HepG2 (cell line): Measurements from ENCODE around the gene TOP1. TPM values are rescaled to one million over a fixed set of nuclear protein-coding genes. Genes with fewer than 3 reads are reported as not detected.
A peak's percentile ranks its signal among the peaks of the same experiment; 100 is the strongest.

Experiments used
- ATAC-seq: fragments of 200-7000 bp; cut with Tn5 transposase; 3 replicates; pipeline ENCODE4 v1.9.1; 2020; ENCODE audit warnings: mild to moderate bottlenecking, moderate library complexity
- BruUV-seq: library from RNA; stranded (reverse); fragments of 400-500 nt; replicated peaks from 2 replicates; lab custom pipeline; 2021; lab: Mats Ljungman, UMichigan
- CTCF ChIA-PET: fragments of 300-600 bp; formaldehyde crosslinking; extraction: SDS; loops from one replicate; lab custom pipeline; 2021; ENCODE audit warnings: low total read pairs, inconsistent platforms, low intra/inter-chr PET ratio; lab: Yijun Ruan, JAX
- POLR2A ChIA-PET: fragments of 350-600 bp; sonication (Branson Sonifier 250); formaldehyde crosslinking; loops from one replicate; lab custom pipeline; 2020; ENCODE audit warnings: antibody characterized with exemption, inconsistent platforms; lab: Yijun Ruan, JAX
- DNase-seq: peaks from one replicate; pipeline ENCODE4 v3.0.0-alpha.2; 2015; ENCODE audit warnings: low spot score
- FAIRE-seq: peaks from 3 replicates; lab custom pipeline; 2011; peaks lifted over from hg19 to GRCh38; lab: Jason Lieb, UNC
- H2AFZ ChIP-seq: one replicate; pipeline ENCODE4 v1.6.1; 2011; ENCODE audit warnings: low read length, inconsistent platforms
- H3K27ac ChIP-seq: fragments of 300-600 bp; 3 replicates; pipeline ENCODE4 v1.8.0; 2011; ENCODE audit warnings: mixed run types, mild to moderate bottlenecking, mixed read lengths, low read length, inconsistent platforms; ENCODE audit not compliant: insufficient read depth; ENCODE audit errors: extremely low read length
- H3K27me3 ChIP-seq, 2 experiments: fragments of 200-600 bp in 1 of 2; 2 replicates in 1 of 2; 3 replicates in 1 of 2; pipeline versions ENCODE4 v1.6.0 to v1.8.0; 2011; ENCODE audit warnings: low read length in 2 of 2, mild to moderate bottlenecking in 2 of 2, moderate library complexity in 2 of 2, inconsistent platforms in 1 of 2; ENCODE audit not compliant: insufficient read depth in 2 of 2, control insufficient read depth in 1 of 2
- H3K36me3 ChIP-seq, 2 experiments: fragments of 200-600 bp in 1 of 2; replicated peaks in 1 of 2; 2 replicates in 1 of 2; 3 replicates in 1 of 2; pipeline versions ENCODE4 v1.5.1 to v1.8.0; 2011; ENCODE audit warnings: low read length in 2 of 2, inconsistent platforms in 1 of 2; ENCODE audit not compliant: insufficient read depth in 2 of 2, control insufficient read depth in 1 of 2
- H3K4me1 ChIP-seq: 2 replicates; pipeline ENCODE4 v1.5.1; 2012; ENCODE audit warnings: low read length, inconsistent platforms; ENCODE audit not compliant: insufficient read depth
- H3K4me2 ChIP-seq: 2 replicates; pipeline ENCODE4 v1.6.0; 2011; ENCODE audit warnings: low read depth, low read length, inconsistent platforms
- H3K4me3 ChIP-seq, 3 experiments: fragments of 200-600 bp in 1 of 3; sonication (generic), shearing (Covaris generic) in 1 of 3; replicated peaks in 1 of 3; 2 replicates each; pipeline ENCODE4 v1.5.1; 2011 to 2016; ENCODE audit warnings: low read length in 3 of 3, inconsistent platforms in 2 of 3, low read depth in 2 of 3, mild to moderate bottlenecking in 2 of 3, control low read depth in 1 of 3, mixed read lengths in 1 of 3; ENCODE audit not compliant: insufficient read depth in 1 of 3
- H3K79me2 ChIP-seq: one replicate; pipeline ENCODE4 v1.6.1; 2011; ENCODE audit warnings: low read length, inconsistent platforms; ENCODE audit not compliant: insufficient read depth
- H3K9ac ChIP-seq: 2 replicates; pipeline ENCODE4 v1.6.0; 2011; ENCODE audit warnings: mild to moderate bottlenecking, low read depth, low read length, inconsistent platforms; ENCODE audit not compliant: insufficient read depth
- H3K9me3 ChIP-seq: 2 replicates; pipeline ENCODE4 v1.5.1; 2012; ENCODE audit warnings: mild to moderate bottlenecking, low read length
- H4K20me1 ChIP-seq: 2 replicates; pipeline ENCODE4 v1.6.0; 2011; ENCODE audit warnings: inconsistent platforms, mild to moderate bottlenecking, low read length, moderate library complexity; ENCODE audit not compliant: insufficient read depth
- AHR ChIP-seq: IDR thresholded peaks from 2 replicates; pipeline ENCODE4 v1.6.1; 2018; ENCODE audit warnings: missing genetic modification reagents, missing compliant biosample characterization
- MEIS2 ChIP-seq: sonication (generic); formaldehyde crosslinking; IDR thresholded peaks from 2 replicates; pipeline ENCODE4 v1.9.0; 2021; ENCODE audit warnings: mild to moderate bottlenecking, missing genetic modification reagents
- RBM22 ChIP-seq: fragments of 200-400 bp; formaldehyde crosslinking; optimal IDR thresholded peaks from 2 replicates; pipeline ENCODE3; 2017; ENCODE audit warnings: mild to moderate bottlenecking, low read length, moderate library complexity
- RFX3 ChIP-seq: IDR thresholded peaks from 2 replicates; pipeline ENCODE4 v1.6.1; 2016; ENCODE audit warnings: missing biosample characterization, missing genetic modification reagents
- RXRA ChIP-seq: sonication (generic); formaldehyde crosslinking; IDR thresholded peaks from 2 replicates; pipeline ENCODE4 v1.5.1; 2020; ENCODE audit warnings: missing genetic modification reagents
- ZNF44 ChIP-seq: sonication (generic); formaldehyde crosslinking; IDR thresholded peaks from 2 replicates; pipeline ENCODE4 v1.5.1; 2020; ENCODE audit warnings: mild to moderate bottlenecking, missing genetic modification reagents
- ZNF552 ChIP-seq: sonication (generic); formaldehyde crosslinking; IDR thresholded peaks from 2 replicates; pipeline ENCODE4 v1.9.0; 2022; ENCODE audit warnings: missing genetic modification reagents, mild to moderate bottlenecking, borderline replicate concordance
- ZNF841 ChIP-seq: sonication (generic); formaldehyde crosslinking; IDR thresholded peaks from 2 replicates; pipeline ENCODE4 v1.8.1; 2023; ENCODE audit warnings: missing genetic modification reagents, borderline replicate concordance
- WGBS: methylation state at CpG from one replicate; pipeline ENCODE4 v1.1.6; 2017; ENCODE audit warnings: low lambda C conversion rate; 5-methylcytosine and 5-hydroxymethylcytosine counted together
- in situ Hi-C: cut with HindIII; loops from 2 replicates; pipeline ENCODE4 v1.10.0; 2017; ENCODE audit warnings: low pct_unique_long_range_greater_than_20kb; ENCODE audit not compliant: extremely low pct_ligation_motif_present
- intact Hi-C: fragments of 100-400 bp; cut with micrococcal nuclease; formaldehyde crosslinking; loops from one replicate; pipeline ENCODE4 v1.10.0; 2022; ENCODE audit not compliant: unreplicated experiment
- polyA plus RNA-seq, 8 experiments: library from polyadenylated mRNA; depleted of rRNA in 3 of 8; stranded (reverse) in 7 of 8; unstranded in 1 of 8; fragments of >200 nt; fragmentation: Illumina TruSeq in 4 of 8; extraction: Trizol in 4 of 8; gene quantifications; 2 replicates each; pipeline versions ENCODE4 v1.2.1 to v1.2.3, GENCODE V29; 2011 to 2016; ENCODE audit warnings: low read depth in 4 of 8, missing spikeins in 1 of 8, mixed read lengths in 1 of 8; ENCODE audit not compliant: insufficient read depth in 1 of 8
- total RNA-seq, 5 experiments: library from RNA; depleted of rRNA; stranded (reverse); fragments of >200 nt; fragmentation: Illumina TruSeq; extraction: Trizol; gene quantifications; 2 replicates each; pipeline ENCODE4 v1.2.3, GENCODE V29; 2016; ENCODE audit warnings: low read depth in 1 of 5
- TF ChIP-seq, protein P1 (sequence below): sonication (generic); formaldehyde crosslinking; IDR thresholded peaks from 2 replicates; pipeline ENCODE4 v1.5.0; 2020; ENCODE audit warnings: missing genetic modification reagents
- TF ChIP-seq, protein P2 (sequence below): IDR thresholded peaks from 2 replicates; pipeline ENCODE4 v1.6.1; 2016; ENCODE audit warnings: missing genetic modification reagents, missing compliant biosample characterization
- TF ChIP-seq, protein P3 (sequence below): sonication (generic); formaldehyde crosslinking; IDR thresholded peaks from 2 replicates; pipeline ENCODE4 v1.8.0; 2022; ENCODE audit warnings: missing genetic modification reagents, mild to moderate bottlenecking, moderate library complexity, borderline replicate concordance
- TF ChIP-seq, protein P4 (sequence below): sonication (generic); formaldehyde crosslinking; IDR thresholded peaks from 2 replicates; pipeline ENCODE4 v1.5.1; 2020; ENCODE audit warnings: mild to moderate bottlenecking, missing genetic modification reagents, borderline replicate concordance

The TOP1 gene
- total and polyA plus RNA-seq, 2 of the 13 experiments (the other 11 are each of a cell fraction or from before 2014, with no cell fraction given) = 10.2 to 19.4 TPM

DNA sequence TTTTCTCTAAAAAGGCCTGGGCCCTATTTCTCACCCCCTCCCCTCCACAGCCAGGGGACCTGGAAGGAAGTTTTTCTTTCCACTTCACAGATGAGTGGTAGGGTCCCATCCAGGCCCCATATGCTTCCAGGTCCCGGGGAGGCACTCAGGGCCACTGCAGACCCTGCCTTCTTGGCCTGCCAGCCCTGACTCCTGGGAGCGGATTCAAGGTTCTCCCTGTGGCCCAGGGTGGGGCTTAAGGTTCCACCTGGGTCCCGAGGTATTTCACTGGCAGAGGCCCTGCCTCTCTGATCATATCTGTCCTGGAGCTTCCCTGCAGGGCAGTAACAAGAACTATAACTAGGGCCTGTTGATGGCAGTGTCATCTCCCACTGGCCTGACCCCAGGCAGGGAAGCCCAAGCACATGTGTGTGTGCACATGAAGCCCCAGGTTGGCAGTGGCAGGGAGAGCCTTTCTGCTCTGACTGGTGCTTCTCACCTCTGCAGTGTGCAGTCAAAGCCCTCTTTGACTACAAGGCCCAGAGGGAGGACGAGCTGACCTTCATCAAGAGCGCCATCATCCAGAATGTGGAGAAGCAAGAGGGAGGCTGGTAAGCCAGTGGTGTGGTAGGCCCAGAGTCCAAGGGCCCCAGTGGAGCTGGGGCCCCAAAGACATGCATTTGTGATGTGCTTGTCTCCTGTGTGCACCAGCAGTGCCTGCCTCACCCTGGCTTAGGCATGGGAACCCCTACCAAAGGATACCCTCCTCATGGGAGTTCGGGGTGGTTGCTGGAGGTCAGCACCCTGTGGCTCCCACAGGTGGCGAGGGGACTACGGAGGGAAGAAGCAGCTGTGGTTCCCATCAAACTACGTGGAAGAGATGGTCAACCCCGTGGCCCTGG lies 139.9 kb downstream of the TOP1 start:
- in situ Hi-C loops (no loop called here), intact Hi-C loops (no loop called here)
- ATAC-seq = no peak
- Histone ChIP-seq H3K9ac (no peak overlapping the region), H2AFZ (no peak overlapping the region), H3K27me3 (no peaks in the 10 kb centered on the region), H3K27ac (no peak overlapping the region), H3K4me2 (no peak overlapping the region), H3K9me3 (no peaks in the 10 kb centered on the region), H3K4me1 (no peaks in the 10 kb centered on the region), H3K4me3 (no peak overlapping the region), H3K36me3 (peaks cover 79 to 94% of the 10 kb centered on the region in 2 experiments), H3K79me2 (no peaks in the 10 kb centered on the region), H4K20me1 (peaks cover 9% of the 10 kb centered on the region; the same call in 1 of the 2 replicates)
- ChIA-PET CTCF (no interaction called here), POLR2A (no interaction called here)
- no peak for FAIRE-seq
- BruUV-seq = no TSS peak
- WGBS = 97% methylated on average over 9 of the region's 10 CpGs
- no peak for DNase-seq
- TF ChIP-seq, protein P1, sequence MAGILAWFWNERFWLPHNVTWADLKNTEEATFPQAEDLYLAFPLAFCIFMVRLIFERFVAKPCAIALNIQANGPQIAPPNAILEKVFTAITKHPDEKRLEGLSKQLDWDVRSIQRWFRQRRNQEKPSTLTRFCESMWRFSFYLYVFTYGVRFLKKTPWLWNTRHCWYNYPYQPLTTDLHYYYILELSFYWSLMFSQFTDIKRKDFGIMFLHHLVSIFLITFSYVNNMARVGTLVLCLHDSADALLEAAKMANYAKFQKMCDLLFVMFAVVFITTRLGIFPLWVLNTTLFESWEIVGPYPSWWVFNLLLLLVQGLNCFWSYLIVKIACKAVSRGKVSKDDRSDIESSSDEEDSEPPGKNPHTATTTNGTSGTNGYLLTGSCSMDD (CRISPR knock-in tag) = no peak
- TF ChIP-seq, protein P2, sequence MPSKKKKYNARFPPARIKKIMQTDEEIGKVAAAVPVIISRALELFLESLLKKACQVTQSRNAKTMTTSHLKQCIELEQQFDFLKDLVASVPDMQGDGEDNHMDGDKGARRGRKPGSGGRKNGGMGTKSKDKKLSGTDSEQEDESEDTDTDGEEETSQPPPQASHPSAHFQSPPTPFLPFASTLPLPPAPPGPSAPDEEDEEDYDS (CRISPR knock-in tag) = no peak
- TF ChIP-seq MEIS2 (CRISPR knock-in tag) (no peak), RFX3 (CRISPR knock-in tag) (no peak), RXRA (CRISPR knock-in tag) (peak; percentile 2; the same call in 1 of the 2 replicates), ZNF552 (CRISPR knock-in tag) (no peak), ZNF44 (no peak), ZNF841 (CRISPR knock-in tag) (no peak), RBM22 (peak; percentile 51), AHR (no peak)
- TF ChIP-seq, protein P3, sequence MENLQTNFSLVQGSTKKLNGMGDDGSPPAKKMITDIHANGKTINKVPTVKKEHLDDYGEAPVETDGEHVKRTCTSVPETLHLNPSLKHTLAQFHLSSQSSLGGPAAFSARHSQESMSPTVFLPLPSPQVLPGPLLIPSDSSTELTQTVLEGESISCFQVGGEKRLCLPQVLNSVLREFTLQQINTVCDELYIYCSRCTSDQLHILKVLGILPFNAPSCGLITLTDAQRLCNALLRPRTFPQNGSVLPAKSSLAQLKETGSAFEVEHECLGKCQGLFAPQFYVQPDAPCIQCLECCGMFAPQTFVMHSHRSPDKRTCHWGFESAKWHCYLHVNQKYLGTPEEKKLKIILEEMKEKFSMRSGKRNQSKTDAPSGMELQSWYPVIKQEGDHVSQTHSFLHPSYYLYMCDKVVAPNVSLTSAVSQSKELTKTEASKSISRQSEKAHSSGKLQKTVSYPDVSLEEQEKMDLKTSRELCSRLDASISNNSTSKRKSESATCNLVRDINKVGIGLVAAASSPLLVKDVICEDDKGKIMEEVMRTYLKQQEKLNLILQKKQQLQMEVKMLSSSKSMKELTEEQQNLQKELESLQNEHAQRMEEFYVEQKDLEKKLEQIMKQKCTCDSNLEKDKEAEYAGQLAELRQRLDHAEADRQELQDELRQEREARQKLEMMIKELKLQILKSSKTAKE = no peak
- TF ChIP-seq, protein P4, sequence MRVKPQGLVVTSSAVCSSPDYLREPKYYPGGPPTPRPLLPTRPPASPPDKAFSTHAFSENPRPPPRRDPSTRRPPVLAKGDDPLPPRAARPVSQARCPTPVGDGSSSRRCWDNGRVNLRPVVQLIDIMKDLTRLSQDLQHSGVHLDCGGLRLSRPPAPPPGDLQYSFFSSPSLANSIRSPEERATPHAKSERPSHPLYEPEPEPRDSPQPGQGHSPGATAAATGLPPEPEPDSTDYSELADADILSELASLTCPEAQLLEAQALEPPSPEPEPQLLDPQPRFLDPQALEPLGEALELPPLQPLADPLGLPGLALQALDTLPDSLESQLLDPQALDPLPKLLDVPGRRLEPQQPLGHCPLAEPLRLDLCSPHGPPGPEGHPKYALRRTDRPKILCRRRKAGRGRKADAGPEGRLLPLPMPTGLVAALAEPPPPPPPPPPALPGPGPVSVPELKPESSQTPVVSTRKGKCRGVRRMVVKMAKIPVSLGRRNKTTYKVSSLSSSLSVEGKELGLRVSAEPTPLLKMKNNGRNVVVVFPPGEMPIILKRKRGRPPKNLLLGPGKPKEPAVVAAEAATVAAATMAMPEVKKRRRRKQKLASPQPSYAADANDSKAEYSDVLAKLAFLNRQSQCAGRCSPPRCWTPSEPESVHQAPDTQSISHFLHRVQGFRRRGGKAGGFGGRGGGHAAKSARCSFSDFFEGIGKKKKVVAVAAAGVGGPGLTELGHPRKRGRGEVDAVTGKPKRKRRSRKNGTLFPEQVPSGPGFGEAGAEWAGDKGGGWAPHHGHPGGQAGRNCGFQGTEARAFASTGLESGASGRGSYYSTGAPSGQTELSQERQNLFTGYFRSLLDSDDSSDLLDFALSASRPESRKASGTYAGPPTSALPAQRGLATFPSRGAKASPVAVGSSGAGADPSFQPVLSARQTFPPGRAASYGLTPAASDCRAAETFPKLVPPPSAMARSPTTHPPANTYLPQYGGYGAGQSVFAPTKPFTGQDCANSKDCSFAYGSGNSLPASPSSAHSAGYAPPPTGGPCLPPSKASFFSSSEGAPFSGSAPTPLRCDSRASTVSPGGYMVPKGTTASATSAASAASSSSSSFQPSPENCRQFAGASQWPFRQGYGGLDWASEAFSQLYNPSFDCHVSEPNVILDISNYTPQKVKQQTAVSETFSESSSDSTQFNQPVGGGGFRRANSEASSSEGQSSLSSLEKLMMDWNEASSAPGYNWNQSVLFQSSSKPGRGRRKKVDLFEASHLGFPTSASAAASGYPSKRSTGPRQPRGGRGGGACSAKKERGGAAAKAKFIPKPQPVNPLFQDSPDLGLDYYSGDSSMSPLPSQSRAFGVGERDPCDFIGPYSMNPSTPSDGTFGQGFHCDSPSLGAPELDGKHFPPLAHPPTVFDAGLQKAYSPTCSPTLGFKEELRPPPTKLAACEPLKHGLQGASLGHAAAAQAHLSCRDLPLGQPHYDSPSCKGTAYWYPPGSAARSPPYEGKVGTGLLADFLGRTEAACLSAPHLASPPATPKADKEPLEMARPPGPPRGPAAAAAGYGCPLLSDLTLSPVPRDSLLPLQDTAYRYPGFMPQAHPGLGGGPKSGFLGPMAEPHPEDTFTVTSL = no peak
